WTC11 (cell line): ENCODE results near the gene VWA8. TPM values are rescaled to one million over a fixed set of nuclear protein-coding genes. Genes with fewer than 3 reads are reported as not detected.

Experiments
- ATAC-seq: fragments of 200-7000 bp; cut with Tn5 transposase; 2 replicates; pipeline ENCODE4 v1.10.0; 2021; ENCODE audit warnings: mild to moderate bottlenecking, moderate library complexity
- CTCF ChIA-PET: fragments of 300-600 bp; sonication (Branson Sonifier 250); formaldehyde crosslinking; loops from one replicate; lab custom pipeline; 2021; ENCODE audit warnings: antibody characterized with exemption; lab: Charles Lee
- POLR2A ChIA-PET: fragments of 350-600 bp; sonication (Branson Sonifier 250); formaldehyde crosslinking; loops from one replicate; lab custom pipeline; 2021; ENCODE audit warnings: antibody characterized with exemption; lab: Charles Lee
- DNase-seq: peaks from one replicate; pipeline ENCODE4 v3.0.0; 2021; ENCODE audit warnings: low spot score
- H3K27ac Mint-ChIP-seq: 2 replicates; pipeline ENCODE4 v1.8.0; 2021; ENCODE audit warnings: mixed read lengths
- H3K27me3 Mint-ChIP-seq: 2 replicates; pipeline ENCODE4 v1.8.0; 2021; ENCODE audit warnings: low read depth, mild to moderate bottlenecking, moderate library complexity, mixed read lengths
- H3K36me3 Mint-ChIP-seq: 2 replicates; pipeline ENCODE4 v1.8.0; 2021; ENCODE audit warnings: mixed read lengths
- H3K4me1 Mint-ChIP-seq: 2 replicates; pipeline ENCODE4 v1.8.0; 2022; ENCODE audit warnings: mixed read lengths
- H3K4me3 Mint-ChIP-seq: 2 replicates; pipeline ENCODE4 v1.8.0; 2021; ENCODE audit warnings: mild to moderate bottlenecking, moderate library complexity, mixed read lengths
- H3K9me3 Mint-ChIP-seq: 2 replicates; pipeline ENCODE4 v1.8.0; 2021; ENCODE audit warnings: mixed read lengths
- ARID4B ChIP-seq: sonication (generic); formaldehyde crosslinking; IDR thresholded peaks from 2 replicates; pipeline ENCODE4 v1.8.0; 2023; ENCODE audit warnings: missing genetic modification reagents, mild to moderate bottlenecking, borderline replicate concordance
- ATF1 ChIP-seq: sonication (generic); formaldehyde crosslinking; IDR thresholded peaks from 2 replicates; pipeline ENCODE4 v1.8.1; 2023; ENCODE audit warnings: mild to moderate bottlenecking, moderate library complexity, missing genetic modification reagents
- GRHL2 ChIP-seq: fragments of 250-450 bp; sonication (Bioruptor Pico); IDR thresholded peaks from 2 replicates; pipeline ENCODE4 v1.8.0; 2022; ENCODE audit warnings: mild to moderate bottlenecking, moderate library complexity; ENCODE audit not compliant: insufficient replicate concordance, severe bottlenecking
- IRF2 ChIP-seq: sonication (generic); formaldehyde crosslinking; IDR thresholded peaks from 2 replicates; pipeline ENCODE4 v1.8.0; 2022; ENCODE audit warnings: low read depth, missing genetic modification reagents, borderline replicate concordance
- NR3C1 ChIP-seq: sonication (generic); formaldehyde crosslinking; conservative IDR thresholded peaks from 2 replicates; pipeline ENCODE4 v1.8.1; 2023; ENCODE audit warnings: low read depth, mild to moderate bottlenecking, missing genetic modification reagents
- PRRX2 ChIP-seq: fragments of 250-450 bp; sonication (Bioruptor Pico); IDR thresholded peaks from 2 replicates; pipeline ENCODE4 v1.8.0; 2021; ENCODE audit warnings: mild to moderate bottlenecking
- SMAD3 ChIP-seq: sonication (generic); formaldehyde crosslinking; IDR thresholded peaks from 2 replicates; pipeline ENCODE4 v1.8.0; 2022; ENCODE audit warnings: missing genetic modification reagents, mild to moderate bottlenecking, borderline replicate concordance
- STAT6 ChIP-seq: sonication (generic); formaldehyde crosslinking; conservative IDR thresholded peaks from 2 replicates; pipeline ENCODE4 v1.8.1; 2023; ENCODE audit warnings: mild to moderate bottlenecking, low read depth, missing genetic modification reagents, moderate library complexity
- TP53 ChIP-seq: sonication (generic); formaldehyde crosslinking; IDR thresholded peaks from 2 replicates; pipeline ENCODE4 v1.8.1; 2023; ENCODE audit warnings: mild to moderate bottlenecking, missing genetic modification reagents
- ZNF317 ChIP-seq: sonication (generic); formaldehyde crosslinking; IDR thresholded peaks from 2 replicates; pipeline ENCODE4 v1.8.1; 2023; ENCODE audit warnings: low read depth, mild to moderate bottlenecking, moderate library complexity, missing genetic modification reagents, borderline replicate concordance
- ZNF671 ChIP-seq: fragments of 250-450 bp; sonication (Bioruptor Pico); IDR thresholded peaks from 2 replicates; pipeline ENCODE4 v1.8.0; 2021; ENCODE audit warnings: mild to moderate bottlenecking
- total RNA-seq: library from RNA; stranded (reverse); gene quantifications from 3 replicates; pipeline ENCODE4 v1.2.3, GENCODE V29; 2021
- TF ChIP-seq, protein P1 (sequence below): sonication (generic); formaldehyde crosslinking; IDR thresholded peaks from 2 replicates; pipeline ENCODE4 v1.8.1; 2023; ENCODE audit warnings: mild to moderate bottlenecking, missing genetic modification reagents
- TF ChIP-seq, protein P2 (sequence below): fragments of 250-450 bp; sonication (Bioruptor Pico); IDR thresholded peaks from 2 replicates; pipeline ENCODE4 v2.1.2; 2022; ENCODE audit warnings: mild to moderate bottlenecking, moderate library complexity
- TF ChIP-seq, protein P3 (sequence below): sonication (generic); formaldehyde crosslinking; IDR thresholded peaks from 2 replicates; pipeline ENCODE4 v1.8.1; 2023; ENCODE audit warnings: mild to moderate bottlenecking, moderate library complexity, missing genetic modification reagents
- TF ChIP-seq, protein P4 (sequence below): sonication (generic); formaldehyde crosslinking; IDR thresholded peaks from 2 replicates; pipeline ENCODE4 v1.8.0; 2023; ENCODE audit warnings: mild to moderate bottlenecking, missing genetic modification reagents
- TF ChIP-seq, protein P5 (sequence below): sonication (generic); formaldehyde crosslinking; IDR thresholded peaks from 2 replicates; pipeline ENCODE4 v1.8.1; 2022; ENCODE audit warnings: missing genetic modification reagents, borderline replicate concordance

The VWA8 gene
- total RNA-seq, 1 experiment from 2014 or later = 19.9 TPM

DNA sequence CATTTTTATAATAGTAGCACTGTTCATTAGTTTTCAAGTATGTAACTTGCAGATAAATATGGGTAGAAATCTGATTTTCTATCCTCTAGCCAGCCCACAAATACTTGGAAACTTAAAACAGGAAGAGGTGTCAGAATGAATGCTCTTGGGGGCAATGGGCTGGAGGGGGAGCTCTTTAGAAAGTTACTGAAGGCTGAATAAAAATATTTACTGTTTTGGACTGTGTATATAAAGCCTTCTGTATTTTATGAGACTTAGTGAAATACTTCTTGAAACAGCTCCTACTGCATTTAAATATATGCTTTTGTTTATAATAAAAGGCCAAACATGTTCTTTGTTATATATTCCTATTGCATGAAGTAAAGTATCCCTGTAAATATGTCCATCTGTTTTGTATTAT is 364.7 kb downstream of the VWA8 start:
- H3K4me1 Mint-ChIP-seq = no peaks in the 10 kb centered on the region
- no peak for TF ChIP-seq NR3C1
- TF ChIP-seq, protein P1, sequence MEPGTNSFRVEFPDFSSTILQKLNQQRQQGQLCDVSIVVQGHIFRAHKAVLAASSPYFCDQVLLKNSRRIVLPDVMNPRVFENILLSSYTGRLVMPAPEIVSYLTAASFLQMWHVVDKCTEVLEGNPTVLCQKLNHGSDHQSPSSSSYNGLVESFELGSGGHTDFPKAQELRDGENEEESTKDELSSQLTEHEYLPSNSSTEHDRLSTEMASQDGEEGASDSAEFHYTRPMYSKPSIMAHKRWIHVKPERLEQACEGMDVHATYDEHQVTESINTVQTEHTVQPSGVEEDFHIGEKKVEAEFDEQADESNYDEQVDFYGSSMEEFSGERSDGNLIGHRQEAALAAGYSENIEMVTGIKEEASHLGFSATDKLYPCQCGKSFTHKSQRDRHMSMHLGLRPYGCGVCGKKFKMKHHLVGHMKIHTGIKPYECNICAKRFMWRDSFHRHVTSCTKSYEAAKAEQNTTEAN (CRISPR knock-in tag) = no peak
- TF ChIP-seq SMAD3 (CRISPR knock-in tag) = no peak
- no peak for TF ChIP-seq TP53
- TF ChIP-seq ZNF671 (CRISPR knock-in tag) = no peak
- no peak for TF ChIP-seq IRF2 (CRISPR knock-in tag)
- TF ChIP-seq, protein P2, sequence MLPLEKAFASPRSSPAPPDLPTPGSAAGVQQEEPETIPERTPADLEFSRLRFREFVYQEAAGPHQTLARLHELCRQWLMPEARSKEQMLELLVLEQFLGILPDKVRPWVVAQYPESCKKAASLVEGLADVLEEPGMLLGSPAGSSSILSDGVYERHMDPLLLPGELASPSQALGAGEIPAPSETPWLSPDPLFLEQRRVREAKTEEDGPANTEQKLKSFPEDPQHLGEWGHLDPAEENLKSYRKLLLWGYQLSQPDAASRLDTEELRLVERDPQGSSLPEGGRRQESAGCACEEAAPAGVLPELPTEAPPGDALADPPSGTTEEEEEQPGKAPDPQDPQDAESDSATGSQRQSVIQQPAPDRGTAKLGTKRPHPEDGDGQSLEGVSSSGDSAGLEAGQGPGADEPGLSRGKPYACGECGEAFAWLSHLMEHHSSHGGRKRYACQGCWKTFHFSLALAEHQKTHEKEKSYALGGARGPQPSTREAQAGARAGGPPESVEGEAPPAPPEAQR (CRISPR knock-in tag) = no peak
- TF ChIP-seq, protein P3, sequence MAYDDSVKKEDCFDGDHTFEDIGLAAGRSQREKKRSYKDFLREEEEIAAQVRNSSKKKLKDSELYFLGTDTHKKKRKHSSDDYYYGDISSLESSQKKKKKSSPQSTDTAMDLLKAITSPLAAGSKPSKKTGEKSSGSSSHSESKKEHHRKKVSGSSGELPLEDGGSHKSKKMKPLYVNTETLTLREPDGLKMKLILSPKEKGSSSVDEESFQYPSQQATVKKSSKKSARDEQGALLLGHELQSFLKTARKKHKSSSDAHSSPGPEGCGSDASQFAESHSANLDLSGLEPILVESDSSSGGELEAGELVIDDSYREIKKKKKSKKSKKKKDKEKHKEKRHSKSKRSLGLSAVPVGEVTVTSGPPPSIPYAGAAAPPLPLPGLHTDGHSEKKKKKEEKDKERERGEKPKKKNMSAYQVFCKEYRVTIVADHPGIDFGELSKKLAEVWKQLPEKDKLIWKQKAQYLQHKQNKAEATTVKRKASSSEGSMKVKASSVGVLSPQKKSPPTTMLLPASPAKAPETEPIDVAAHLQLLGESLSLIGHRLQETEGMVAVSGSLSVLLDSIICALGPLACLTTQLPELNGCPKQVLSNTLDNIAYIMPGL (CRISPR knock-in tag) = no peak
- no peak for TF ChIP-seq PRRX2 (CRISPR knock-in tag)
- TF ChIP-seq, protein P4, sequence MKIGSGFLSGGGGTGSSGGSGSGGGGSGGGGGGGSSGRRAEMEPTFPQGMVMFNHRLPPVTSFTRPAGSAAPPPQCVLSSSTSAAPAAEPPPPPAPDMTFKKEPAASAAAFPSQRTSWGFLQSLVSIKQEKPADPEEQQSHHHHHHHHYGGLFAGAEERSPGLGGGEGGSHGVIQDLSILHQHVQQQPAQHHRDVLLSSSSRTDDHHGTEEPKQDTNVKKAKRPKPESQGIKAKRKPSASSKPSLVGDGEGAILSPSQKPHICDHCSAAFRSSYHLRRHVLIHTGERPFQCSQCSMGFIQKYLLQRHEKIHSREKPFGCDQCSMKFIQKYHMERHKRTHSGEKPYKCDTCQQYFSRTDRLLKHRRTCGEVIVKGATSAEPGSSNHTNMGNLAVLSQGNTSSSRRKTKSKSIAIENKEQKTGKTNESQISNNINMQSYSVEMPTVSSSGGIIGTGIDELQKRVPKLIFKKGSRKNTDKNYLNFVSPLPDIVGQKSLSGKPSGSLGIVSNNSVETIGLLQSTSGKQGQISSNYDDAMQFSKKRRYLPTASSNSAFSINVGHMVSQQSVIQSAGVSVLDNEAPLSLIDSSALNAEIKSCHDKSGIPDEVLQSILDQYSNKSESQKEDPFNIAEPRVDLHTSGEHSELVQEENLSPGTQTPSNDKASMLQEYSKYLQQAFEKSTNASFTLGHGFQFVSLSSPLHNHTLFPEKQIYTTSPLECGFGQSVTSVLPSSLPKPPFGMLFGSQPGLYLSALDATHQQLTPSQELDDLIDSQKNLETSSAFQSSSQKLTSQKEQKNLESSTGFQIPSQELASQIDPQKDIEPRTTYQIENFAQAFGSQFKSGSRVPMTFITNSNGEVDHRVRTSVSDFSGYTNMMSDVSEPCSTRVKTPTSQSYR = no peak
- no peak for TF ChIP-seq ATF1 (CRISPR knock-in tag)
- no peak for TF ChIP-seq ARID4B (CRISPR knock-in tag)
- TF ChIP-seq, protein P5, sequence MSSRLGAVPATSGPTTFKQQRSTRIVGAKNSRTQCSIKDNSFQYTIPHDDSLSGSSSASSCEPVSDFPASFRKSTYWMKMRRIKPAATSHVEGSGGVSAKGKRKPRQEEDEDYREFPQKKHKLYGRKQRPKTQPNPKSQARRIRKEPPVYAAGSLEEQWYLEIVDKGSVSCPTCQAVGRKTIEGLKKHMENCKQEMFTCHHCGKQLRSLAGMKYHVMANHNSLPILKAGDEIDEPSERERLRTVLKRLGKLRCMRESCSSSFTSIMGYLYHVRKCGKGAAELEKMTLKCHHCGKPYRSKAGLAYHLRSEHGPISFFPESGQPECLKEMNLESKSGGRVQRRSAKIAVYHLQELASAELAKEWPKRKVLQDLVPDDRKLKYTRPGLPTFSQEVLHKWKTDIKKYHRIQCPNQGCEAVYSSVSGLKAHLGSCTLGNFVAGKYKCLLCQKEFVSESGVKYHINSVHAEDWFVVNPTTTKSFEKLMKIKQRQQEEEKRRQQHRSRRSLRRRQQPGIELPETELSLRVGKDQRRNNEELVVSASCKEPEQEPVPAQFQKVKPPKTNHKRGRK (CRISPR knock-in tag) = no peak
- no peak for TF ChIP-seq STAT6
- no peak for TF ChIP-seq ZNF317
- no peak for TF ChIP-seq GRHL2
- TF ChIP-seq, all 79 proteins: peak for 0
- Mint-ChIP-seq H3K27ac (no peak overlapping the region), H3K9me3 (peaks cover 2% of the 10 kb centered on the region; the same call in 1 of the 2 replicates), H3K36me3 (peaks cover 2% of the 10 kb centered on the region; the same call in 1 of the 2 replicates), H3K27me3 (no peaks in the 10 kb centered on the region), H3K4me3 (no peak overlapping the region)
- DNase-seq = no peak
- CTCF ChIA-PET = no interaction called here
- no peak for ATAC-seq
- POLR2A ChIA-PET = no interaction called here
